ENCODE results near the gene SPAST. TPM values are rescaled to one million over a fixed set of nuclear protein-coding genes. Genes with fewer than 3 reads are reported as not detected.

SPAST gene
- total and polyA plus RNA-seq, 2 experiments from 2014 or later = 15.5 to 33.9 TPM

DNA sequence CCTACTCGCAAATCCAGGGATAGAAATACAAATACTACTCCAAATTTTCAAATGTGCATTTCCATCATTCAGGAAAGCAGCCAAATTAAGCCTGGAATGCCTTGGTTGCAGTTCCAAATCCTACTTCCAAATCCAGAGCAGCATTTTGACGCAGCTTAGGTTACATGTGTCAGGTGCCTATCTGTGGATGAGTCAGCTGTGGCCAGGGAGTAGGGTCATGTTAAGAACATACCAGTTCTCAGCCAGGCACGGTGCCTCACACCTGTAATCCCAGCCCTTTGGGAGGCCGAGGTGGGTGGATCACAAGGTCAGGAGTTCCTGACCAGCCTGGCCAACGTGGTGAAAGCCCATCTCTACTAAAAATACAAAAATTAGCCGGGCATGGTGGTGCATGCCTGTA lies 119.3 kb downstream of the SPAST start:
- 0 out of 2 replicates have a peak, but pooled peaks cover 10% of the 10 kb centered on the region for H4K20me1 ChIP-seq (replicated peaks; ENCODE audit: insufficient read depth)
- H3K4me1 ChIP-seq (ENCODE audit: insufficient read depth) = no peaks in the 10 kb centered on the region
- no peak for ATAC-seq
- Mint-ChIP-seq H3K36me3 (ENCODE audit: low read depth) (peaks cover 31% of the 10 kb centered on the region; the same call in 2 of the 3 replicates), H3K4me1 (no peaks in the 10 kb centered on the region), H3K9me3 (no peaks in the 10 kb centered on the region), H3K4me3 (no peak overlapping the region), H3K27ac (no peak overlapping the region), H3K27me3 (ENCODE audit: insufficient read depth, low read depth, poor library complexity) (no peaks in the 10 kb centered on the region)
- H3K9me2 ChIP-seq (ENCODE audit: insufficient read depth) = no peaks in the 10 kb centered on the region
- H2AFZ ChIP-seq = no peak overlapping the region
- H3K4me3 ChIP-seq = no peak overlapping the region
- H3K79me2 ChIP-seq (replicated peaks; ENCODE audit: insufficient read depth) = no peaks in the 10 kb centered on the region
- no peak overlapping the region for H3K27ac ChIP-seq (ENCODE audit: low read depth)
- peaks cover 19% of the 10 kb centered on the region; the same call in 1 of the 2 replicates for H3K36me3 ChIP-seq (ENCODE audit: insufficient read depth)
- DNase-seq (ENCODE audit: low spot score) = no peak
- no peaks in the 10 kb centered on the region for H3K27me3 ChIP-seq (ENCODE audit: insufficient read depth)
- no peaks in the 10 kb centered on the region for H3F3A ChIP-seq (replicated peaks; ENCODE audit: low read depth)
- no peak overlapping the region for H3K4me2 ChIP-seq
- no peak for TF ChIP-seq ZNF331 (CRISPR knock-in tag; IDR thresholded peaks at IDR 0.05; ENCODE audit: low read depth)
- no peak for TF ChIP-seq EZH2 (IDR thresholded peaks at IDR 0.05; ENCODE audit: low read depth, unreplicated experiment)
- TF ChIP-seq, protein P1, sequence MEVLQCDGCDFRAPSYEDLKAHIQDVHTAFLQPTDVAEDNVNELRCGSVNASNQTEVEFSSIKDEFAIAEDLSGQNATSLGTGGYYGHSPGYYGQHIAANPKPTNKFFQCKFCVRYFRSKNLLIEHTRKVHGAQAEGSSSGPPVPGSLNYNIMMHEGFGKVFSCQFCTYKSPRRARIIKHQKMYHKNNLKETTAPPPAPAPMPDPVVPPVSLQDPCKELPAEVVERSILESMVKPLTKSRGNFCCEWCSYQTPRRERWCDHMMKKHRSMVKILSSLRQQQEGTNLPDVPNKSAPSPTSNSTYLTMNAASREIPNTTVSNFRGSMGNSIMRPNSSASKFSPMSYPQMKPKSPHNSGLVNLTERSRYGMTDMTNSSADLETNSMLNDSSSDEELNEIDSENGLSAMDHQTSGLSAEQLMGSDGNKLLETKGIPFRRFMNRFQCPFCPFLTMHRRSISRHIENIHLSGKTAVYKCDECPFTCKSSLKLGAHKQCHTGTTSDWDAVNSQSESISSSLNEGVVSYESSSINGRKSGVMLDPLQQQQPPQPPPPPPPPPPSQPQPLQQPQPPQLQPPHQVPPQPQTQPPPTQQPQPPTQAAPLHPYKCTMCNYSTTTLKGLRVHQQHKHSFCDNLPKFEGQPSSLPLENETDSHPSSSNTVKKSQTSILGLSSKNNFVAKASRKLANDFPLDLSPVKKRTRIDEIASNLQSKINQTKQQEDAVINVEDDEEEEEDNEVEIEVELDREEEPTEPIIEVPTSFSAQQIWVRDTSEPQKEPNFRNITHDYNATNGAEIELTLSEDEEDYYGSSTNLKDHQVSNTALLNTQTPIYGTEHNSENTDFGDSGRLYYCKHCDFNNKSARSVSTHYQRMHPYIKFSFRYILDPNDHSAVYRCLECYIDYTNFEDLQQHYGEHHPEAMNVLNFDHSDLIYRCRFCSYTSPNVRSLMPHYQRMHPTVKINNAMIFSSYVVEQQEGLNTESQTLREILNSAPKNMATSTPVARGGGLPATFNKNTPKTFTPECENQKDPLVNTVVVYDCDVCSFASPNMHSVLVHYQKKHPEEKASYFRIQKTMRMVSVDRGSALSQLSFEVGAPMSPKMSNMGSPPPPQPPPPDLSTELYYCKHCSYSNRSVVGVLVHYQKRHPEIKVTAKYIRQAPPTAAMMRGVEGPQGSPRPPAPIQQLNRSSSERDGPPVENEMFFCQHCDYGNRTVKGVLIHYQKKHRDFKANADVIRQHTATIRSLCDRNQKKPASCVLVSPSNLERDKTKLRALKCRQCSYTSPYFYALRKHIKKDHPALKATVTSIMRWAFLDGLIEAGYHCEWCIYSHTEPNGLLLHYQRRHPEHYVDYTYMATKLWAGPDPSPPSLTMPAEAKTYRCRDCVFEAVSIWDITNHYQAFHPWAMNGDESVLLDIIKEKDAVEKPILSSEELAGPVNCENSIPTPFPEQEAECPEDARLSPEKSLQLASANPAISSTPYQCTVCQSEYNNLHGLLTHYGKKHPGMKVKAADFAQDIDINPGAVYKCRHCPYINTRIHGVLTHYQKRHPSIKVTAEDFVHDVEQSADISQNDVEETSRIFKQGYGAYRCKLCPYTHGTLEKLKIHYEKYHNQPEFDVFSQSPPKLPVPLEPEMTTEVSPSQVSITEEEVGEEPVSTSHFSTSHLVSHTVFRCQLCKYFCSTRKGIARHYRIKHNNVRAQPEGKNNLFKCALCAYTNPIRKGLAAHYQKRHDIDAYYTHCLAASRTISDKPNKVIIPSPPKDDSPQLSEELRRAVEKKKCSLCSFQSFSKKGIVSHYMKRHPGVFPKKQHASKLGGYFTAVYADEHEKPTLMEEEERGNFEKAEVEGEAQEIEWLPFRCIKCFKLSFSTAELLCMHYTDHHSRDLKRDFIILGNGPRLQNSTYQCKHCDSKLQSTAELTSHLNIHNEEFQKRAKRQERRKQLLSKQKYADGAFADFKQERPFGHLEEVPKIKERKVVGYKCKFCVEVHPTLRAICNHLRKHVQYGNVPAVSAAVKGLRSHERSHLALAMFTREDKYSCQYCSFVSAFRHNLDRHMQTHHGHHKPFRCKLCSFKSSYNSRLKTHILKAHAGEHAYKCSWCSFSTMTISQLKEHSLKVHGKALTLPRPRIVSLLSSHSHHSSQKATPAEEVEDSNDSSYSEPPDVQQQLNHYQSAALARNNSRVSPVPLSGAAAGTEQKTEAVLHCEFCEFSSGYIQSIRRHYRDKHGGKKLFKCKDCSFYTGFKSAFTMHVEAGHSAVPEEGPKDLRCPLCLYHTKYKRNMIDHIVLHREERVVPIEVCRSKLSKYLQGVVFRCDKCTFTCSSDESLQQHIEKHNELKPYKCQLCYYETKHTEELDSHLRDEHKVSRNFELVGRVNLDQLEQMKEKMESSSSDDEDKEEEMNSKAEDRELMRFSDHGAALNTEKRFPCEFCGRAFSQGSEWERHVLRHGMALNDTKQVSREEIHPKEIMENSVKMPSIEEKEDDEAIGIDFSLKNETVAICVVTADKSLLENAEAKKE (CRISPR knock-in tag; IDR thresholded peaks at IDR 0.05) = no peak
- TF ChIP-seq, protein P2, sequence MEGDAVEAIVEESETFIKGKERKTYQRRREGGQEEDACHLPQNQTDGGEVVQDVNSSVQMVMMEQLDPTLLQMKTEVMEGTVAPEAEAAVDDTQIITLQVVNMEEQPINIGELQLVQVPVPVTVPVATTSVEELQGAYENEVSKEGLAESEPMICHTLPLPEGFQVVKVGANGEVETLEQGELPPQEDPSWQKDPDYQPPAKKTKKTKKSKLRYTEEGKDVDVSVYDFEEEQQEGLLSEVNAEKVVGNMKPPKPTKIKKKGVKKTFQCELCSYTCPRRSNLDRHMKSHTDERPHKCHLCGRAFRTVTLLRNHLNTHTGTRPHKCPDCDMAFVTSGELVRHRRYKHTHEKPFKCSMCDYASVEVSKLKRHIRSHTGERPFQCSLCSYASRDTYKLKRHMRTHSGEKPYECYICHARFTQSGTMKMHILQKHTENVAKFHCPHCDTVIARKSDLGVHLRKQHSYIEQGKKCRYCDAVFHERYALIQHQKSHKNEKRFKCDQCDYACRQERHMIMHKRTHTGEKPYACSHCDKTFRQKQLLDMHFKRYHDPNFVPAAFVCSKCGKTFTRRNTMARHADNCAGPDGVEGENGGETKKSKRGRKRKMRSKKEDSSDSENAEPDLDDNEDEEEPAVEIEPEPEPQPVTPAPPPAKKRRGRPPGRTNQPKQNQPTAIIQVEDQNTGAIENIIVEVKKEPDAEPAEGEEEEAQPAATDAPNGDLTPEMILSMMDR (conservative IDR thresholded peaks at IDR 0.05; ENCODE audit: low read depth in 2 of 2) = no peak
- TF ChIP-seq, protein P3, sequence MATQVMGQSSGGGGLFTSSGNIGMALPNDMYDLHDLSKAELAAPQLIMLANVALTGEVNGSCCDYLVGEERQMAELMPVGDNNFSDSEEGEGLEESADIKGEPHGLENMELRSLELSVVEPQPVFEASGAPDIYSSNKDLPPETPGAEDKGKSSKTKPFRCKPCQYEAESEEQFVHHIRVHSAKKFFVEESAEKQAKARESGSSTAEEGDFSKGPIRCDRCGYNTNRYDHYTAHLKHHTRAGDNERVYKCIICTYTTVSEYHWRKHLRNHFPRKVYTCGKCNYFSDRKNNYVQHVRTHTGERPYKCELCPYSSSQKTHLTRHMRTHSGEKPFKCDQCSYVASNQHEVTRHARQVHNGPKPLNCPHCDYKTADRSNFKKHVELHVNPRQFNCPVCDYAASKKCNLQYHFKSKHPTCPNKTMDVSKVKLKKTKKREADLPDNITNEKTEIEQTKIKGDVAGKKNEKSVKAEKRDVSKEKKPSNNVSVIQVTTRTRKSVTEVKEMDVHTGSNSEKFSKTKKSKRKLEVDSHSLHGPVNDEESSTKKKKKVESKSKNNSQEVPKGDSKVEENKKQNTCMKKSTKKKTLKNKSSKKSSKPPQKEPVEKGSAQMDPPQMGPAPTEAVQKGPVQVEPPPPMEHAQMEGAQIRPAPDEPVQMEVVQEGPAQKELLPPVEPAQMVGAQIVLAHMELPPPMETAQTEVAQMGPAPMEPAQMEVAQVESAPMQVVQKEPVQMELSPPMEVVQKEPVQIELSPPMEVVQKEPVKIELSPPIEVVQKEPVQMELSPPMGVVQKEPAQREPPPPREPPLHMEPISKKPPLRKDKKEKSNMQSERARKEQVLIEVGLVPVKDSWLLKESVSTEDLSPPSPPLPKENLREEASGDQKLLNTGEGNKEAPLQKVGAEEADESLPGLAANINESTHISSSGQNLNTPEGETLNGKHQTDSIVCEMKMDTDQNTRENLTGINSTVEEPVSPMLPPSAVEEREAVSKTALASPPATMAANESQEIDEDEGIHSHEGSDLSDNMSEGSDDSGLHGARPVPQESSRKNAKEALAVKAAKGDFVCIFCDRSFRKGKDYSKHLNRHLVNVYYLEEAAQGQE (IDR thresholded peaks at IDR 0.05; ENCODE audit: unreplicated experiment) = no peak
- TF ChIP-seq EZH2phosphoT487 (IDR thresholded peaks at IDR 0.05; ENCODE audit: unreplicated experiment) = no peak
- no peak for TF ChIP-seq CREB1 (CRISPR knock-in tag; IDR thresholded peaks at IDR 0.05; ENCODE audit: low read depth)
- TF ChIP-seq NANOG (IDR thresholded peaks at IDR 0.05; ENCODE audit: borderline replicate concordance) = no peak
- TF ChIP-seq JUNB (IDR thresholded peaks at IDR 0.05; ENCODE audit: unreplicated experiment) = no peak
- TF ChIP-seq, protein P4, sequence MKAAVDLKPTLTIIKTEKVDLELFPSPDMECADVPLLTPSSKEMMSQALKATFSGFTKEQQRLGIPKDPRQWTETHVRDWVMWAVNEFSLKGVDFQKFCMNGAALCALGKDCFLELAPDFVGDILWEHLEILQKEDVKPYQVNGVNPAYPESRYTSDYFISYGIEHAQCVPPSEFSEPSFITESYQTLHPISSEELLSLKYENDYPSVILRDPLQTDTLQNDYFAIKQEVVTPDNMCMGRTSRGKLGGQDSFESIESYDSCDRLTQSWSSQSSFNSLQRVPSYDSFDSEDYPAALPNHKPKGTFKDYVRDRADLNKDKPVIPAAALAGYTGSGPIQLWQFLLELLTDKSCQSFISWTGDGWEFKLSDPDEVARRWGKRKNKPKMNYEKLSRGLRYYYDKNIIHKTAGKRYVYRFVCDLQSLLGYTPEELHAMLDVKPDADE (IDR thresholded peaks at IDR 0.05) = no peak
- no peak for TF ChIP-seq ZNF114 (CRISPR knock-in tag; IDR thresholded peaks at IDR 0.05)
- TF ChIP-seq POLR2AphosphoS5 (IDR thresholded peaks at IDR 0.05; ENCODE audit: low read depth) = no peak
- no peak for TF ChIP-seq STAT1 (IDR thresholded peaks at IDR 0.05; ENCODE audit: unreplicated experiment)
